Renal cortex interstitium (tissue), 11 donors: Measurements from ENCODE around the gene PRPF6. TPM values are rescaled to one million over a fixed set of nuclear protein-coding genes. Genes with fewer than 3 reads are reported as not detected.

Experiments used
- DNase-seq, 11 donors: peaks; one replicate each; pipeline ENCODE4 v3.0.0-alpha.2; 2013; ENCODE audit warnings: low read depth in 9 of 11, low spot score in 4 of 11; ENCODE audit errors: extremely low read depth in 1 of 11
- polyA plus RNA-seq, 3 donors: library from polyadenylated mRNA; unstranded; fragments of 120-200 nt; gene quantifications; one replicate each; pipeline ENCODE4 v1.2.1, GENCODE V29; 2013; ENCODE audit not compliant: insufficient read length in 3 of 3

The PRPF6 gene
- polyA plus RNA-seq, 3 donors, result 81.8 to 95.2 (median 87.4) TPM

DNA sequence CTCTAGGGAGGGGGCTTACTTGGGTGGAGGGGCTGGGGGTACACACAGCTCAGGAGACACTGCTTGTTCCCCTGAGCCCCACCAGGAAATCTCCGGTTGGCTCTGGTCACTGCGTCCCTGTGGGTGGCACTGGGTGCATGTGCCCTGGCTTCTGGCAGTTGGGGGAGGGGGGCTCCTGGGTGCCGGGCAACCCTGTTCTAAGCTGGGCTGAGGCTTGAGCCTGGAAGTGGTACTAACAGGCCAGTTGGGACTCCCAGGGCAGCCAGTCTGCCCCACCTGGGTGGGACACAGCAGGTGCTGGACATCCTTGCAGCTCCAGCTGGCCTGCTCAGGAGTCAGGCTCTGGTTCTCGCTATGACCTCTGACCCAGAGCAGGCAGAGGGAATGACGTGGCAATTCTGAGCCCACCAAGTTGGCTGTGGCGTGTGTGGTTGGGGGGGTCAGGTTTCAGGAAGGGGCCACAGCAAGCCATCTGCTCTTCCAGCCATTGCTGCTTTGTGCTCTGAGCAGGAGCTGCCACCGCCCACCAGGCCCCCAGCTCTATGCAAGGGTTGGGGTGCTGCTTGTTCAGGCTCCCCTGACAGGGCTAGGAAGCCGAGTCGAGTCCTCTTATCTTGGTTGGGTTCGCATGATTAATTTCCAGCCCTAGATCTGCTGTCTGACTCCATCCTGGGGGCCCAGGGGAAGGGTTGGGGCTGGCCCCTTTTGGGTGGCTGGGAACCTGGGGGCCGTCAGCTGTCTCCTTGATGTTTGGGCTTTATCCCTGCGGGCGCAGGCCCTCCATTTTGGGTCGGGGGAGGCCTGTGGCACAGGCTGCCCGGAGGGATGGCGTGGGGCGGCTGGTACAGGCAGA lies 55.6 kb downstream of the PRPF6 start:
- no peak for DNase-seq

DNA sequence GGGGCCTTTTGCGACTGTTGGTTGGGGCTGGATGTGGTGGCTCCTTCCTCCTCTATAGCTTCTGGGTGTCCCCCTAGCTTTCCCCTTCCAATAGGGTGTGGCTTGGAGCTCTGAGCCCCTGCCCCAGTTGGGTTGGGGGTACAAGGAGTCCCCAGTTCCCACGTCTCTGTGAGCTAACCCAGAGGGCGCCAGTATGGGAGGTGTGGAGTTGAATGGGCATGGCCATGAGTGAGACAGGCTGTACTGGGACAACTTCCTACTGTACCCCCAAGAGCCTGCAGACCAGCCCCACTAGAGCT lies 56.2 kb downstream of the PRPF6 start:
- no peak for DNase-seq

DNA sequence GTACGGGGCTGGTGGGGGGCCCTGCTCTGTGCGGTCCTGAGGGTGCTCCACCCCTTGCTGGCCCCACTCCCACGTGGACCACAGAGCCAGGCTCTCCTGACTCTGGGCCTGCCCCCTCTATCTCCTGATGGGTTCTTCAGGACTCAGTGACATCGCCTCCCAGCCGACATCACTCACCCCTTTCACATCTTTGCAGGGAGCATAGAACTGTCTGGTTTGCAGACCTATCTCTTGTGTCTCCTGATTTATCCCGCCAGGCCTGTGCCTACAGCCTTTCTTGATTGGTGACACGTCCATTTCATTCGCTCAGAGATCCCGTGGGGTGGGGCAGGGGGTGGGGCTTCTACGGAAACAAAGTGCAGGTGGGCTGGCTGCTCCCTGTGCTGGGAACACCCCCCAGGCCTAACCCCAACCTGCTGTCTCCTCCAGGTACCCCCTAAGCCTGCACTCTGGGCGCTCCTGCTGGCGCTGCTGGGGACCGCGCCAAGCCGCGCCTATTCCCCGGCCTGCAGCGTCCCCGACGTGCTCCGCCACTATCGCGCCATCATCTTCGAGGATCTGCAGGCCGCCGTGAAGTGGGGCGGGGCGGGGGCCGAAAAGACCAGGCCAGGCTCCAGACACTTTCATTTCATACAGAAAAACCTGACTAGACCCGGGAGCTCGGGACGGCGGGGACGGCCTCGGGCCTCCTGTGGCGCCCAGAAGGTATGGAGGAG lies 56.7 kb downstream of the PRPF6 start:
- DNase-seq, result no peak

DNA sequence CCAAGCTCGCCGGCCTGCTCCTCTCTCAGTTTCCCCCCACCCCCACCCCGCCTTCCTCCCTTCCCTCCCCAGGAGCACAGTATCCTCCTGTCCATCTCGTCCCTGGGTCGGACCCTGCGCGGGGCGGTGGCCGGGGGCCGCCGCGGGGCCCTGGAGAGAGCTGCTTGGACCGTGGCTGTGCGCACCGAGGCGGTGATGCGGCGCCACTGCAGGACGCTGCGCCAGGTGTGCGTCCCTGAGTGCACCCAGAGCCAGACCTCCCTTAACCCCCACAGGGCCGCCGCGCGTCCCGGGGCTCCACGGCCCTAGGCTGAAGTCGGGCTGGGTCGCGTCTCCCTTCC lies 57.3 kb downstream of the PRPF6 start:
- no peak for DNase-seq

DNA sequence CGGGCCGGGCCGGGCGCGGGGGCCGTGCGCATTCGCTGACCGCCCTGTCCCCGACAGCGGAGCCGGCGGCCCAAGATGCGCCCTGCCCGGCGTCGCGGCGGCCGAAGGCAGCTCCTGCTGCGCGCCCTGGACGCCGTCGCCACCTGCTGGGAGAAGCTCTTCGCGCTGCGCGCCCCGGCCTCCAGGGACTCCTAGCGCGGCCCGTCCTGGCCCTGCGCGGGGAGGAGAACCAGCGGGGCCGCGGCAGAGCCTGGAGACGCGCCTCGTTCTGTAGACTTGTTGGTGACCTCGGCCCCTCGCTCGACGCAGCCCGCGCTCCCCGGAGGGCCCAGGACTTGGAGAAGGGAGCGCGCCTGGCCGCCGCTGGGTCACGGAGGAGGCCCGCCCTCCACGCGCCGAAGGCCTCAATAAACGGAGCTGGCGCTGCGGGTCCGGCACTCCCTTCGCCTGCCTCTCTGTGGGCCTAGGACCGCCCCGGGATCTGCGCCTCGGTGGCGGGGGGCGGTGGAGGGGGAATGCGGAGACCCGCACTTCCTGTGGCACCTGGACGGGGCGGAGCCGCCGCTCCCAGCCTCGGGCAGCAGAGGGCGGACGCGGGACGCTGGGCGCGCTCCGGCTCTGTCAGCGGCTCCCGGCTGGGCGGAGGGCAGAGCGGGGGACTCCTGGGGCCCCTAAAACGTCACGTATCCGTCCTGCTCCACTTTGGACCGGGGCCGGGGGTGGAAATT lies 57.8 kb downstream of the PRPF6 start:
- DNase-seq, result peak in 5 of 11 donors; percentile 61 to 74 (median 71)

DNA sequence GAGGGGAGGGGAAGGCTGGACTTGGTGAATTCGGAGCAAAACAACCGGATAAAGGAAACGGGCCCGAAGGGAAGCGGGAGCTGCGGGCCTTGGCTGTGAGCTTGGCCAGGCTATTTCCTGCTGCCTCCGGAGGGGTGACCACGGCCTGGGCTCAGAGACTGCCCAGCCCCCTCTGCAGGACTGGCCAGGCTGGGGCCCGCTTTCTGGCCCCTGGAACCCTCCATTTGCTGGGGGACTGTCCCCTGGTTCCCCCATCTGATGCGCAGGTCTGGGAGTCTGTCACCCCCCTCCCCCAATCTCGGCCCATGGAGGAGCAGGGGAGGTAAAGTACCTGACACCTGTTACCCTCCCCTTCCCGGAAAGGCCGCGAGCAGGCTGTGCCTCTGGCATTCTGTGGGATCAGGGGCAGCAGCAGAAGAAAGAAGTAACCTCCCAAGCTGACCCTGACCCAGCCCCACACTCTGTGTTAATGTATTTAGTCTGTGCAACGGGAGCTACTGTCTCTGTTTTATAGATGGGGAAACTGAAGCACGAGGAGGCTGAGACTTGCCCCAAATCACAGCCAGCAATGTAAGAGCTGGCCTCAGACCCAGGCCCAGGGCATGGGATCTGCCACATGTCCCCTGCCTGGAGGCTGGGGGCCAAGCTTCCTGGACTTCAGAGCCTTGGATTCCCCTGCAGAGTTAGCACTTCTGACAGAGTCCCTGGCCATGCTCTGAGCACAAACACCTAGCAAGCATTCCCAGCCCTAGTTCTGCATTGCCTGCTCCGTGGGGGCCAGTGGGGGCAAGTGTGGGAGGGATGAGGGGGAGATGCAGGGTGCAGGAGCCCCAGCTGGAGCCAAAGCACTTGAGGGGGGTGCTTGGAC lies 58.6 kb downstream of the PRPF6 start:
- no peak for DNase-seq

DNA sequence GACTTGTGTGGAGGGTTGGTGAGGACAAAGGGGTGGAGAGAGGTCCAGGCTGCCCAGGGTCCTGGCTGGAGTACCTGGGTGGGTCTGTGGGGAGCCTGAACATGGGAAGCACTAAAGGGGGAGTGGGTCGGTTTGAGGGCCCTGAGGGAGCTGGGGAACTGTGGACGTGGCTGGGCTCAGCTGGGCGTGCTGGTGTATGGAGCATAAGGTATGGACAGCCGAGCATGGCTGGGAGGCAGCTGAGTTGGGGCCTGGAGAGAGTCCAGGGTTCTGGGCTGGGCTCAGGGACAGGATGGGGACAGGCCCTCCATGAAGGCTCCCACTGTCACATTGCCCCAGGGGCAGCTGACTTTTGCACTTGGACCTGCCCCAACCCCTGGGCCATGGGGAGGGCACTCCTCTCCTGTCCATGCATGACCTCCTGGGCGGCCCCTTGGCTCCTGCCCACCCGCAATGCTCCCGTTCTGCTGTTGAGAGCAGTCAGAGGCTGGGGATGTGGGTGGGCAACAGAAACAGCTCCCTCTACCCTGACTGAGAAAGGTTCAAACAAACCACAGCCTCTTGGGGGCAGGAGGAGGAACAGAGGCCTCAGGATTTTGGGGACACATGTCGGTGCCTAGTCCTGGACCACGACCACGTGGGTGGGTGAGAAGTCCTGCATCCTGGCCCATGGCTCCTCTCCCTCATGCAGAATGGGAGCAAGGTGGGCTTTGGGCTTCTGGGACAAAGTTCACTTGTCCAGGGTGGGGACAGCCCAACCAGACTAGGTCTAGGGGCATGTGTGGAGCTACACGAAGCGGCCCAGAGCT lies 59.5 kb downstream of the PRPF6 start:
- no peak for DNase-seq

DNA sequence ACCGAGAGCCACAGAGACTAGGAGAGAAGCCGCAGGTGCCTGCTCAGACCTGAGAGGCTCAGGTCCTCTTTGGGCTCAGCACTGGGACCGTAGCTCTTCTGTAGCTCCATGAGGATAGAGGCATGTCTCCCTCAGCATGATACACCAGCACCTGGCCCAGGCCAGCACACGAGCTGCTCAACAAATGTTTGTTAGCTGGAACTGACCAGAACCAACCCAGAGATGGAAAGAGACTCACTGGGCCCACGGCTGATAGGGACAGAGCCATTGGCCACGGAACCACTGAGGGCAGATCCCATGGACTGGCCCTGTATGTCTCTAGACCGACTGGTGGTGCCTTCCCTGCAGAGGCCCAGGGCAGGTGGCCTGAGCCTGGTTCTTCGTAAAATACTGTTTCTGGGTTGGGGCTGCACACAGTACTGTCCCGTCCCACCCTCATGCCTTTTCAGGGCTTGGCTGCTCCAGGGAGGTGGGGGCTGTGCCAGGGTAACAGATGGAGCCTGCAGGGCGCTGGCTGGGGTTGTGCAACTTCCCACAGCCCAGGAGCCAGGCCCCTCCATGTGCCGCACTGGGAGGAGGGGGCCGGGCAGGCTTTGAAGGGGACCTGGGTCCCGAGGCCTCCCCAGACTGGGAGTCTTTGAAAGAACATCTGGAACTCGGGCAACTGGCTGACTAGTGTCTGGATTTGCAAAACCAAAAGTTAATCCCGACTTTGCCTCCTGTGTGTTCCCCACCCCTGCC lies 60.3 kb downstream of the PRPF6 start:
- DNase-seq, result no peak

DNA sequence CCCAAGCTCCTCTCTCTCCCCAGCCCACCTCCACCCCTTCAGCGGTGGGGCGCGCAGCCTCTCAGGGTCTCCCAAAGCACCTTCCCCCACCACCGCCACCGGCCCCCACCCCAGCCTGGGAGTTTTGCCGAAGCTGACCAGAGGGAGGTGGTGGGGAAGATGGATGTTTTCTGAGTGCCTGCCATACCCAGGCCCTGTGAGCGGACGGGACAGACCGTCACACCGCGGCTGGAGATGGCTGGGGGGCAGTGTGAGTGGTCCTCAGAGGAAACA lies 60.8 kb downstream of the PRPF6 start:
- no peak for DNase-seq

DNA sequence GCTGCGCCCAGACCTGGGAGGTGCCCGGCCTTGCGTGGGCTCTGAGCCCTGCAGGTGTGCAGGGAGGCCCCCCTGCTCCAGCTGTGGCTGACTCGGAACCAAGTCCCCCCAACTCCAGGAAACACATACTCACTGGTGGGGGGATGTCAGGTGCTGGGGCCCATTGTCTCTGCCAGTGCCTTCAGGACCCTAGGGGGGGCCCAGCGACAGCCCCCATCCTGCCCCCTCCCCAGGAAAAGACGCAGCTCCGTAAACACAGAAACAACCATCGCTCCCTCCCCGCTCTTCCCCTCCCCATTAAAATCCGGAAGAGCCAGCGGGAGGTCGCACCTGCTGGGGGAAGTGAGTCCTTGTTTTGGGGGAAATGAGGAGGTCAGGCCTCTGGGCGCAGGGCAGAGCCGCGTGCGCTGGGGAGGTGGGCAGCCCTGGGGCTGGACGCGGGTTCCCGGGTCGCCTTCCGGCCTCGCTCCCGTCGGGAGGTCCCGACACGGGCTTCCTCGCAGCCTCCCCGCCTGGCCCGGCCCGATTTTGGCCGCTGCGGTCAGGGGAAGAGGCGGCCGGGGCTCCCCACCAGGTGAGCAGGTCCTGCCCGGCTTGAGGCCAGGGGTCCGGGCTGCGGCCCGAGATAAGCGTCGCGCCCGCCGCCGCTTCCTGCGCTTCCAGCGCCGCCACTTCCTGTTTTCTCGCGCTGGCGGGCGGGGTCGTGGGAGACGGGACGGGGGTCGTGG lies 61.3 kb downstream of the PRPF6 start:
- no peak for DNase-seq

DNA sequence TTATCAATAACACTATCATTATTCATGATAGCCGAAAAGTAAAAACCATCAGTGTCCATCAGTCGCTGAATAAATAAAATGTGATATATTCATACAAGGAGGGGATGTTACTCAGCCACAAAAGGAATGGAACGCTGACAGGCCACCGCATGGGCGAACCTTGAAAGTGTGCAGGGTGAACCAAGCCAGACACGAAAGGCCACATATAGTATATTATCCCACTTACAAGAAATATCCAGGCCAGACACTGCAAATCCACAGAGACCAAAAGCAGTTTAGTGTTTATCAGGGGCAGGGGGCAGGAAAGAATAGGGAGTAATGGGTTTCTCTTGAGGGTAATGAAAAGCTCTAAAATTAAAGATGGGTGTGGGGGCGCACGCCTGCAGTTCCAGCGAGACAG lies 62.8 kb downstream of the PRPF6 start:
- no peak for DNase-seq

DNA sequence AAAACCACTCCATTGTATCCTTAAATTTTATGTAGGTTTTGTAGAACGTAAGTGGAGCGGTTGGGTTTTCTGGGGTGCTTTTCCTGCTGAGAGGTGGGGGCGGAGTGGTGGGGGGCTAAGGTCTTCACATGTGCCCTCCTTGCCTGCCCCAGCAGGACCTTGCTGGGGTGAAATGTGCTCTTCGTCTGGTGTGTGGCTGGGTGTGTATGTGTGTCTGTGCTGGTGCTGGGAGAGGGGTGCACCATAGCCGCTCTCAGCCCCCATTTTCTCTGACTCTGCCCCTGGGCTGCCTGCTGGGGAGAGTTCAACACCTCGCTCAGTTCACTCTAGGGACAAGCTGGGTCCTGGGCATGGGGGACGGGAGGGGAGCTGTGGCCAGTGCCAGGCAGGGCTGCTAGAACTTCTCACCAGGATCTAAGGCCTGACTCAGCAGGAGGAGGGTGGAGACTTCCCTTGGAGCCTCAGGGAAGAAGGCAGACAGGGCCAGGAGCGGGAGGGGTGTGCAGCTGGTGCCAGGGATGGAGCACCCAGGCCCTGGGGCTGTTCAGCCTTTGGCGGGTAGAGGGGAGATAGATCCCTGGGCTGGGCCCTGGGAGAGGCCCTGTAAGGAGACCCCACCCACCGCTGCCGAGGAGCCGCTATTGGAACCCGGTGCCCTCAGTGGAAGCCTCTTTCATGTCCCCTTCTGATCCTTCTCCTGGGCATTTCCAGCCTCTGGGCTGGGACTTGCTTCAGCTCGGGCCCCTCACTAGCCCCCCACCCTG lies 63.7 kb downstream of the PRPF6 start:
- no peak for DNase-seq

DNA sequence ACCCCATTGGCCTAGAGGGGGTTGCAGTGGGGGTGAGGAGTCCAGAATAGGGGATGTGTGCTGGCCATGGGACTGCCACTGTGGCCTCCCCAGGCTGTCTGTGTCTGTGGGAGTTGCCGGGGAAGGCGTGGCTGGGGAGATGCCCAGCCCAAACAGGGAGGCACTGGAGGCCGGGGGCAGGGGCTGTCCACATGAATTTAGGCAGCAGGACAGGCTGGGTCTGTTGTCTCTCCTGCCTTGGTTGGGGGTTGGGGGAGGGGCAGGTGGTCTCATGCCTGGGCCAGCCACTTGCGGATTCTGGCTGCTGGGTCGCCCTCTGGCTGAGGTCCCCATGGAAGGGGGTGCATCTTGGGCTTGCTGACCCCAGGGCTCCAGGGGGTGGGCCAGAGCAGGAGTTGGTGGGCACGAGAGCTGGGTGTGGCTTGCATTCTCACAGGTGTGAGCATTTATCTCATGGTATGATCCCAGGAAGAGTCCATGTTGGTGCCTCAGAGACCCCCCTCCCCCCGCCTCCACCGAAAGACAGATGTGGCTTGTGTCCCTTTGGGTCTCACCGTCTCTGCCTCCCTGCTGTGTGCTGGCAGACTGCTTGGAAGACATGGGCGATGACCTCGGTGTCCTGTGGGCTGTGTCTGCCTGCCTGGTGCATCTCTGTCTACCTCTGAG lies 64.5 kb downstream of the PRPF6 start:
- no peak for DNase-seq

DNA sequence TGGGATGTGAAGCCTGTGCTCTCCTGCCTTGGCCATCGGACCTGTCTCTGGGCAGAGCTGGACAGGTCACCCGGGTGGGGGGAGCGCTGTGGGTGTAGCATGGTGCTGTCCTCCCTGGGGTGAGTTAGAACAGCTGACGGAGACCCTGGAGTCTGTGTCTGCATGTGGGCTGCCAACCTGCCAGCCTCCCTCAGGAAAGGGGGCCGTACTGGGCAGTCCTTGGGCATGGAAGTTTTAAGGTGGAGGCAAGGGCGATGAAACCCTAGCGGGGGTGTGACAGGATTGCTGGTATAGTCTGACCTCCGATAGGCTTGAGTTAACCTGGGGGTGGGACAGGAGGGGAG lies 66.1 kb downstream of the PRPF6 start:
- no peak for DNase-seq

DNA sequence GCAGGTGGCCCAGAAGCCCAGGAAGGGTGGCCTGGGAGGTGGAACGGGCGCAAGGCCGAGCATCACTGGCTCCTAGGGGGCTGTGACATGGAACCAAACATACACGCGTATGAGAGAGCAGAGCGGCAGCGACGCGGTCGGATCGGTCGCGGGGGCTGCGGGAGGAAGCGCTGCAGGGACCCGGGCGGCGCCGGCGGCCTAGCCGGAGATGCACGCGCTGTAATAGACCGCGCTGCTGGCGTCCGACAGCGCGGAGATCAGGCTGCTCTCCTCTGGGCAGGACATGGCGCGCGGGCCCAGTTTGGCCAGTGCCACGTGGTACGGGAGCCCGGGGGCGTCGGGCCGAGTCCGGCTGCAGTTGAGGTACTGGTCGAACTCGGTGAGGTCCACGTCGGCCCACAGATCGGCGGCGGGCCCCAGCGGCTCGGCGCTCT lies 67.1 kb downstream of the PRPF6 start:
- DNase-seq, result no peak

DNA sequence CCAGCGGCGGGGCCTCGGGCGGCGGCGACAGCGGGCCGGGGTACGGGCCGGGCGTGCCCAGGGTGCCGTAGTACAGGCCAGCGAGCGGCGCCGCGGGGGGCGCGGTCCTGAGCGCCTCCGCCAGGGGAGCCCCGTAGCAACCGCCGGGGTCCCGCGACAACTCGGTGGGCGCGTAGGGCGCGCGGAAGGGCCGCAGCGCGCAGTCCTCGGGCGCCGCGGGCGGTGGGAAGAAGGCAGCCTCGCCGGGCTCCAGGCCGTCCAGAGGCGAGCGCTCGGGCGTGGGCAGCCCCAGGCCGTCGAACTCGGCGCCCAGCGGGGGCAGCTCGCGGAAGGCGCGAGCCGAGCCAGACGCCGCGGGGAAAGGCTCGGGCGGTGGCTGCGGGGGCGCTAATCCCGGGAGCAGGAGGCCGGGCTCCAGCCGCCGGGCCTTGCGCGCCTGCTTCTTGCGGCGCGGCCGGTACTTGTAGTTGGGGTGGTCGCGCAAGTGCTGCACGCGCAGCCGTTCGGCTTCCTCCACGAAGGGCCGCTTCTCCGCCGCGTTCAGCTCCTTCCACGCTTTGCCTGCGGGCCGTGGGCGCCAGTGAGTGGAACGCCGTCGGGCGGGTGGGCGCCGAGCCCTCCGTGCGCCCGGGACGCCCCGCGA lies 67.6 kb downstream of the PRPF6 start:
- DNase-seq, result no peak
